ENCODE results near the gene P2RY11. TPM values are rescaled to one million over a fixed set of nuclear protein-coding genes. Genes with fewer than 3 reads are reported as not detected.

P2RY11 gene
- total RNA-seq = 10 to 100 TPM; 10.1 to 12.9 TPM
- long read RNA-seq, partial matches to known transcripts = 5 of 5 reads
- long read RNA-seq, other reads (novel, unspliced or antisense) = 0 of 5 reads

- ATAC-seq (no peak), DNase-seq (peak in 1 of 2 donors; percentile 34)
- intact Hi-C loops (cut with DNase I, micrococcal nuclease) = no loop called here
Measured at GRCh38 chr19:10111405-10111811, at the start of gene P2RY11. Gene P2RY11 (plus strand): TSS chr19:10111693. CDS start chr19:10111722, 29 bp downstream.

- DNase-seq = no peak
- intact Hi-C loops (cut with DNase I, micrococcal nuclease) = no loop called here
- no peak for ATAC-seq
Measured at GRCh38 chr19:10061717-10062310, 49.7 kb upstream of the P2RY11 start.

- no peak for ATAC-seq
- DNase-seq = no peak
- intact Hi-C loops (cut with DNase I, micrococcal nuclease) = no loop called here
Measured at GRCh38 chr19:10068205-10068604, 43.3 kb upstream of the P2RY11 start.

- intact Hi-C loops (cut with DNase I, micrococcal nuclease) = no loop called here
Measured at GRCh38 chr19:10069046-10069445, 42.4 kb upstream of the P2RY11 start.

GRCh38 chr19:10070730-10071446 is 40.6 kb upstream of the P2RY11 start:
- DNase-seq (no peak), ATAC-seq (no peak)
- intact Hi-C loops (cut with DNase I, micrococcal nuclease) = no loop called here

More at GRCh38 chr19:10069046-10069445, 42.4 kb upstream of the P2RY11 start:
- no peak for DNase-seq
- ATAC-seq = no peak

- intact Hi-C loops (cut with DNase I, micrococcal nuclease) = no loop called here
- peak; percentile 40 for ATAC-seq
- no peak for DNase-seq
Measured at GRCh38 chr19:10074153-10074552, 37.3 kb upstream of the P2RY11 start.

- no peak for ATAC-seq
- intact Hi-C loops (cut with DNase I, micrococcal nuclease) = no loop called here
- DNase-seq = no peak
Measured at GRCh38 chr19:10076535-10076934, 35.0 kb upstream of the P2RY11 start.

GRCh38 chr19:10078329-10078728 is 33.2 kb upstream of the P2RY11 start:
- no peak for ATAC-seq

GRCh38 chr19:10079031-10079453 is 32.5 kb upstream of the P2RY11 start:
- DNase-seq (no peak), ATAC-seq (peak; percentile 46)
- intact Hi-C loops (cut with DNase I, micrococcal nuclease) = no loop called here

More at GRCh38 chr19:10078329-10078728, 33.2 kb upstream of the P2RY11 start:
- DNase-seq = no peak
- intact Hi-C loops (cut with DNase I, micrococcal nuclease) = no loop called here

GRCh38 chr19:10083911-10084310 is 27.6 kb upstream of the P2RY11 start:
- ATAC-seq (no peak), DNase-seq (no peak)
- intact Hi-C loops (cut with DNase I, micrococcal nuclease) = no loop called here

GRCh38 chr19:10084803-10085202 is 26.7 kb upstream of the P2RY11 start:
- DNase-seq (no peak), ATAC-seq (no peak)
- intact Hi-C loops (cut with DNase I, micrococcal nuclease) = no loop called here

GRCh38 chr19:10085641-10086590 is 25.6 kb upstream of the P2RY11 start, which contains the start of gene SHFL:
Gene SHFL (plus strand): TSS chr19:10086317. CDS start chr19:10086428, 111 bp downstream.
- intact Hi-C loops (cut with DNase I, micrococcal nuclease) = no loop called here
- DNase-seq (peak; percentile 80 to 86), ATAC-seq (peak; percentile 98)

- ATAC-seq (peak; percentile 31), DNase-seq (peak in 1 of 2 donors; percentile 48)
- intact Hi-C loops (cut with DNase I, micrococcal nuclease) = no loop called here
Measured at GRCh38 chr19:10086591-10087192, 24.8 kb upstream of the P2RY11 start.

GRCh38 chr19:10087296-10088061 is 24.0 kb upstream of the P2RY11 start:
- intact Hi-C loops (cut with DNase I, micrococcal nuclease) = no loop called here
- ATAC-seq = no peak

GRCh38 chr19:10088949-10089554 is 22.4 kb upstream of the P2RY11 start:
- ATAC-seq = no peak
- intact Hi-C loops (cut with DNase I, micrococcal nuclease) = no loop called here
- no peak for DNase-seq

More at GRCh38 chr19:10087296-10088061, 24.0 kb upstream of the P2RY11 start:
- no peak for DNase-seq

GRCh38 chr19:10089801-10090375 is 21.6 kb upstream of the P2RY11 start:
- ATAC-seq = no peak
- intact Hi-C loops (cut with DNase I, micrococcal nuclease) = no loop called here
- DNase-seq = no peak

- no peak for DNase-seq
- ATAC-seq = no peak
- intact Hi-C loops (cut with DNase I, micrococcal nuclease) = no loop called here
Measured at GRCh38 chr19:10091370-10091687, 20.2 kb upstream of the P2RY11 start.
